NCI-H82 treated with DMSO at 0.1 percent for 48 hours (cell line): ENCODE results near the gene DLX3.

Source experiments
- DNase-seq: peaks from one replicate; lab custom pipeline; 2025; ENCODE audit not compliant: unreplicated experiment; lab: John Stamatoyannopoulos, UW

Gene DLX3

GRCh38 chr17:49992933-49993422, 2.0 kb downstream of the DLX3 start:
- DNase-seq, result no peak

GRCh38 chr17:49992191-49992932, 2.7 kb downstream of the DLX3 start:
- no peak for DNase-seq

GRCh38 chr17:49991409-49991808, 3.6 kb downstream of the DLX3 start:
- no peak for DNase-seq

- no peak for DNase-seq
These were observed 4.1 kb downstream of the DLX3 start for GRCh38 chr17:49990921-49991320.

- DNase-seq, result no peak
These were observed 4.7 kb downstream of the DLX3 start for GRCh38 chr17:49990331-49990730.

- no peak for DNase-seq
These were observed 5.5 kb downstream of the DLX3 start for GRCh38 chr17:49989518-49989880.

GRCh38 chr17:49987681-49988441, 7.2 kb downstream of the DLX3 start:
- DNase-seq, result peak; percentile 45

- no peak for DNase-seq
These were observed 7.8 kb downstream of the DLX3 start for GRCh38 chr17:49987290-49987585.

GRCh38 chr17:49986396-49987289, 8.4 kb downstream of the DLX3 start:
- DNase-seq, result no peak

- peak; percentile 9 for DNase-seq
These were observed 9.6 kb downstream of the DLX3 start for GRCh38 chr17:49985310-49985990.

- no peak for DNase-seq
These were observed 10.2 kb downstream of the DLX3 start for GRCh38 chr17:49984776-49985175.

GRCh38 chr17:49984283-49984682, 10.7 kb downstream of the DLX3 start:
- no peak for DNase-seq

GRCh38 chr17:49980703-49981197, 14.3 kb downstream of the DLX3 start:
- peak; percentile 58 for DNase-seq

- DNase-seq, result no peak
These were observed 15.1 kb downstream of the DLX3 start for GRCh38 chr17:49979748-49980479.

GRCh38 chr17:49978501-49978900, 16.5 kb downstream of the DLX3 start:
- no peak for DNase-seq

- no peak for DNase-seq
These were observed 17.3 kb downstream of the DLX3 start for GRCh38 chr17:49977463-49978389.

GRCh38 chr17:49976828-49977202, 18.2 kb downstream of the DLX3 start:
- no peak for DNase-seq

GRCh38 chr17:49976163-49976827, 18.7 kb downstream of the DLX3 start:
- DNase-seq, result no peak

- DNase-seq, result no peak
These were observed 19.5 kb downstream of the DLX3 start for GRCh38 chr17:49975531-49975930.
